Nephron (organoid): Measurements from ENCODE around the gene TMEM139.

ENCODE experiments used
- H3K27ac Mint-ChIP-seq, 3 experiments: 2 replicates each; pipeline ENCODE4 v1.8.0; 2020; ENCODE audit warnings: mixed read lengths in 3 of 3, mild to moderate bottlenecking in 2 of 3, moderate library complexity in 1 of 3
- H3K27me3 Mint-ChIP-seq: 2 replicates; pipeline ENCODE4 v1.8.0; 2021; ENCODE audit warnings: low read depth, mild to moderate bottlenecking, moderate library complexity, mixed read lengths
- H3K36me3 Mint-ChIP-seq: 2 replicates; pipeline ENCODE4 v1.8.0; 2020; ENCODE audit warnings: low read depth, mixed read lengths
- H3K4me1 Mint-ChIP-seq: 2 replicates; pipeline ENCODE4 v1.8.0; 2020; ENCODE audit warnings: mixed read lengths
- H3K4me3 Mint-ChIP-seq, 3 experiments: 2 replicates each; pipeline ENCODE4 v1.8.0; 2020; ENCODE audit warnings: mild to moderate bottlenecking in 3 of 3, mixed read lengths in 3 of 3, moderate library complexity in 2 of 3
- H3K9me3 Mint-ChIP-seq: 2 replicates; pipeline ENCODE4 v1.8.0; 2020; ENCODE audit warnings: mixed read lengths
- CTCF ChIP-seq, 3 experiments: fragments of 200-600 bp; sonication (generic); IDR thresholded peaks; one replicate each; pipeline ENCODE4 v1.5.0; 2021; ENCODE audit warnings: antibody characterized with exemption in 3 of 3; ENCODE audit not compliant: unreplicated experiment in 3 of 3

Gene TMEM139

GRCh38 chr7:143316492-143316891, 31.7 kb downstream of the TMEM139 start:
- Mint-ChIP-seq H3K27me3 (no peaks in the 10 kb centered on the region), H3K27ac (peak overlapping the region; percentile 23 to 54 (median 26)), H3K36me3 (peaks cover 9% of the 10 kb centered on the region), H3K4me3 (no peak overlapping the region), H3K4me1 (peaks cover 30% of the 10 kb centered on the region), H3K9me3 (no peaks in the 10 kb centered on the region)
- TF ChIP-seq CTCF (IDR thresholded peaks at IDR 0.05; ENCODE audit: unreplicated experiment in 3 of 3) = no peak

- Mint-ChIP-seq H3K4me3 (no peak overlapping the region), H3K36me3 (peaks cover 7% of the 10 kb centered on the region), H3K4me1 (peaks cover 41% of the 10 kb centered on the region), H3K27ac (peak overlapping the region; percentile 58 to 90 (median 86)), H3K27me3 (no peaks in the 10 kb centered on the region), H3K9me3 (no peaks in the 10 kb centered on the region)
- TF ChIP-seq CTCF (IDR thresholded peaks at IDR 0.05; ENCODE audit: unreplicated experiment in 3 of 3) = no peak
These were observed 33.9 kb downstream of the TMEM139 start for GRCh38 chr7:143318661-143319060.

- Mint-ChIP-seq H3K36me3 (no peaks in the 10 kb centered on the region), H3K4me3 (no peak overlapping the region), H3K4me1 (peaks cover 45% of the 10 kb centered on the region), H3K27ac (peak overlapping the region in 2 of 3 experiments; percentile 30 to 63), H3K27me3 (no peaks in the 10 kb centered on the region), H3K9me3 (no peaks in the 10 kb centered on the region)
- no peak for TF ChIP-seq CTCF (IDR thresholded peaks at IDR 0.05; ENCODE audit: unreplicated experiment in 3 of 3)
These were observed 35.9 kb downstream of the TMEM139 start for GRCh38 chr7:143320620-143321019.

- Mint-ChIP-seq H3K9me3 (no peaks in the 10 kb centered on the region), H3K36me3 (no peaks in the 10 kb centered on the region), H3K27me3 (no peaks in the 10 kb centered on the region), H3K4me3 (no peak overlapping the region), H3K4me1 (peaks cover 39% of the 10 kb centered on the region), H3K27ac (peak overlapping the region in 2 of 3 experiments; percentile 18 to 32)
- no peak for TF ChIP-seq CTCF (IDR thresholded peaks at IDR 0.05; ENCODE audit: unreplicated experiment in 3 of 3)
These were observed 36.5 kb downstream of the TMEM139 start for GRCh38 chr7:143321242-143321641.

- Mint-ChIP-seq H3K4me3 (no peak overlapping the region), H3K27me3 (no peaks in the 10 kb centered on the region), H3K9me3 (no peaks in the 10 kb centered on the region)
These were observed 37.0 kb downstream of the TMEM139 start for GRCh38 chr7:143321734-143322133.

More at GRCh38 chr7:143321734-143322133, 37.0 kb downstream of the TMEM139 start:
- peaks cover 34% of the 10 kb centered on the region for H3K4me1 Mint-ChIP-seq
- peak overlapping the region in 2 of 3 experiments; percentile 98 to 100 for H3K27ac Mint-ChIP-seq
- TF ChIP-seq CTCF (IDR thresholded peaks at IDR 0.05; ENCODE audit: unreplicated experiment in 3 of 3) = no peak
- no peaks in the 10 kb centered on the region for H3K36me3 Mint-ChIP-seq
